HCT116 (cell line): ENCODE measurements around the gene FCN1. TPM values are rescaled to one million over a fixed set of nuclear protein-coding genes. Genes with fewer than 3 reads are reported as not detected.

ENCODE experiments used
- ATAC-seq: fragments of 200-7000 bp; cut with Tn5 transposase; 2 replicates; pipeline ENCODE4 v1.9.1; 2020; ENCODE audit warnings: mild to moderate bottlenecking, moderate library complexity
- BruUV-seq: library from RNA; stranded (reverse); fragments of 400-500 nt; replicated peaks from 2 replicates; lab custom pipeline; 2021; lab: Mats Ljungman, UMichigan
- CTCF ChIA-PET: fragments of 300-600 bp; sonication (Branson Sonifier 250); formaldehyde crosslinking; loops from one replicate; lab custom pipeline; 2021; ENCODE audit warnings: antibody characterized with exemption; lab: Charles Lee
- POLR2A ChIA-PET: fragments of 300-600, 350-600 bp; sonication (Branson Sonifier 250); formaldehyde crosslinking; loops from one replicate; lab custom pipeline; 2021; ENCODE audit warnings: antibody characterized with exemption; lab: Charles Lee
- RAD21 ChIA-PET, 2 experiments: fragments of 300-600 bp; sonication (Branson Sonifier 250); formaldehyde crosslinking; loops; one replicate each; lab custom pipeline; 2023; ENCODE audit warnings: low total read pairs in 2 of 2; ENCODE audit not compliant: uncharacterized antibody in 2 of 2, unreplicated experiment in 2 of 2, low non-redundant PET in 1 of 2; lab: Charles Lee
- DNase-seq: peaks from one replicate; pipeline ENCODE4 v3.0.0-alpha.2; 2010; ENCODE audit warnings: low read depth, low spot score
- H2AFZ ChIP-seq: fragments of 200-600 bp; shearing (Covaris generic), sonication (generic); 2 replicates; pipeline ENCODE4 v1.6.1; 2017; ENCODE audit warnings: low read depth, mixed run types, mixed read lengths, antibody characterized with exemption, low read length; ENCODE audit not compliant: poor library complexity, severe bottlenecking
- H3K27ac ChIP-seq: 2 replicates; pipeline ENCODE4 v1.5.1; 2012; ENCODE audit warnings: low read depth, low read length
- H3K27me3 ChIP-seq: fragments of 200-600 bp; sonication (generic); 2 replicates; pipeline ENCODE4 v1.6.1; 2016; ENCODE audit warnings: mixed run types, low read length, mixed read lengths; ENCODE audit not compliant: insufficient read depth
- H3K36me3 ChIP-seq, 2 experiments: fragments of 200-500 bp in 1 of 2; fragments of 200-600 bp in 1 of 2; sonication (Bioruptor generic) in 1 of 2; sonication (generic) in 1 of 2; 2 replicates each; pipeline versions ENCODE4 v1.5.1 to v1.6.1; 2014 to 2016; ENCODE audit warnings: low read length in 2 of 2, inconsistent platforms in 1 of 2, mixed read lengths in 1 of 2, mixed run types in 1 of 2; ENCODE audit not compliant: insufficient read depth in 2 of 2, control insufficient read depth in 1 of 2
- H3K4me1 ChIP-seq, 2 experiments: fragments of 200-600 bp in 1 of 2; sonication (generic) in 1 of 2; 2 replicates each; pipeline versions ENCODE4 v1.5.1 to v1.6.1; 2012 to 2017; ENCODE audit warnings: low read length in 2 of 2, inconsistent platforms in 1 of 2, mild to moderate bottlenecking in 1 of 2, mixed read lengths in 1 of 2, mixed run types in 1 of 2, moderate library complexity in 1 of 2; ENCODE audit not compliant: insufficient read depth in 2 of 2, control insufficient read depth in 1 of 2
- H3K4me2 ChIP-seq: fragments of 200-600 bp; sonication (generic); 2 replicates; pipeline ENCODE4 v1.6.1; 2017; ENCODE audit warnings: mixed run types, low read length, mixed read lengths
- H3K4me3 ChIP-seq, 2 experiments: fragments of 200-600 bp in 1 of 2; sonication (generic) in 1 of 2; replicated peaks in 1 of 2; 2 replicates each; pipeline ENCODE4 v1.5.1; 2011 to 2016; ENCODE audit warnings: low read length in 2 of 2, control low read depth in 1 of 2, low read depth in 1 of 2, mild to moderate bottlenecking in 1 of 2, mixed read lengths in 1 of 2, mixed run types in 1 of 2
- H3K79me2 ChIP-seq: fragments of 200-600 bp; sonication (generic); 2 replicates; pipeline ENCODE4 v1.6.1; 2017; ENCODE audit warnings: mild to moderate bottlenecking, mixed run types, low read length, moderate library complexity, mixed read lengths; ENCODE audit not compliant: insufficient read depth
- H3K9ac ChIP-seq: fragments of 200-600 bp; sonication (generic); 2 replicates; pipeline ENCODE4 v1.6.1; 2016; ENCODE audit warnings: low read length, mixed read lengths
- H3K9me2 ChIP-seq: fragments of 200-600 bp; sonication (generic), shearing (Covaris generic); 2 replicates; pipeline ENCODE4 v1.6.1; 2017; ENCODE audit warnings: mixed run types, mild to moderate bottlenecking, moderate library complexity; ENCODE audit not compliant: insufficient read depth
- H3K9me3 ChIP-seq, 2 experiments: fragments of 200-500 bp in 1 of 2; fragments of 200-600 bp in 1 of 2; sonication (Bioruptor generic) in 1 of 2; sonication (generic) in 1 of 2; 2 replicates each; pipeline ENCODE4 v1.6.1; 2014 to 2017; ENCODE audit warnings: low read length in 2 of 2, mixed read lengths in 2 of 2, inconsistent platforms in 1 of 2, low read depth in 1 of 2, mild to moderate bottlenecking in 1 of 2, mixed run types in 1 of 2, moderate library complexity in 1 of 2; ENCODE audit not compliant: control insufficient read depth in 1 of 2, insufficient read depth in 1 of 2
- H4K20me1 ChIP-seq: fragments of 200-600 bp; sonication (generic), shearing (Covaris generic); 2 replicates; pipeline ENCODE4 v1.6.1; 2017; ENCODE audit warnings: mixed run types, mild to moderate bottlenecking, moderate library complexity; ENCODE audit not compliant: insufficient read depth
- ATF3 ChIP-seq: IDR thresholded peaks from 2 replicates; pipeline ENCODE4 v1.6.1; 2012
- ELF1 ChIP-seq: IDR thresholded peaks from 2 replicates; pipeline ENCODE4 v1.6.1; 2012; ENCODE audit warnings: low read depth, borderline replicate concordance
- EZH2 ChIP-seq: fragments of 200-600 bp; sonication (generic); IDR thresholded peaks from 2 replicates; pipeline ENCODE4 v1.6.1; 2017; ENCODE audit warnings: antibody characterized with exemption, mixed run types
- EZH2phosphoT487 ChIP-seq: fragments of 200-600 bp; IDR thresholded peaks from 2 replicates; pipeline ENCODE4 v1.6.1; 2018; ENCODE audit warnings: antibody characterized with exemption, borderline replicate concordance
- FOSL1 ChIP-seq: IDR thresholded peaks from 2 replicates; pipeline ENCODE4 v1.6.1; 2012; ENCODE audit warnings: low read depth
- JUND ChIP-seq: IDR thresholded peaks from 2 replicates; pipeline ENCODE4 v1.6.1; 2012
- POLR2A ChIP-seq: IDR thresholded peaks from 2 replicates; pipeline ENCODE4 v1.7.0; 2011; ENCODE audit warnings: borderline replicate concordance; ENCODE audit not compliant: insufficient read depth, insufficient read length; ENCODE audit errors: extremely low read depth
- POLR2AphosphoS5 ChIP-seq: IDR thresholded peaks from 2 replicates; pipeline ENCODE4 v1.6.1; 2011; ENCODE audit warnings: mild to moderate bottlenecking, low read depth, low read length, moderate library complexity
- RAD21 ChIP-seq: IDR thresholded peaks from 2 replicates; pipeline ENCODE4 v1.6.1; 2012; ENCODE audit warnings: low read depth, mild to moderate bottlenecking
- SIN3A ChIP-seq: IDR thresholded peaks from 2 replicates; pipeline ENCODE4 v1.6.1; 2012; ENCODE audit warnings: low read depth
- SP1 ChIP-seq: IDR thresholded peaks from 2 replicates; pipeline ENCODE4 v1.6.1; 2012; ENCODE audit warnings: low read depth
- SRF ChIP-seq: IDR thresholded peaks from 2 replicates; pipeline ENCODE4 v1.6.1; 2012; ENCODE audit warnings: low read depth
- TCF7L2 ChIP-seq: IDR thresholded peaks from 2 replicates; pipeline ENCODE4 v1.7.0; 2011; ENCODE audit warnings: borderline replicate concordance, inconsistent platforms; ENCODE audit not compliant: insufficient read depth, insufficient read length; ENCODE audit errors: extremely low read depth
- ZBTB33 ChIP-seq: IDR thresholded peaks from 2 replicates; pipeline ENCODE4 v1.6.1; 2011; ENCODE audit warnings: mild to moderate bottlenecking, low read length, moderate library complexity; ENCODE audit not compliant: insufficient replicate concordance; ENCODE audit errors: extremely low read depth
- ZNF274 ChIP-seq: fragments of 200-500 bp; sonication (Bioruptor generic); IDR thresholded peaks from 2 replicates; pipeline ENCODE4 v1.6.1; 2014; ENCODE audit warnings: mild to moderate bottlenecking, low read depth, low read length, inconsistent platforms
- intact Hi-C: fragments of 100-400 bp; cut with micrococcal nuclease; formaldehyde crosslinking; loops from 2 replicates; pipeline ENCODE4 v1.10.0; 2022
- total RNA-seq: library from RNA; stranded (reverse); gene quantifications from one replicate; pipeline ENCODE4 v1.2.1, GENCODE V29; 2021; ENCODE audit not compliant: unreplicated experiment

Gene FCN1
- total RNA-seq, 1 experiment from 2014 or later = not detected

- Histone ChIP-seq H3K9me2 (no peaks in the 10 kb centered on the region), H3K27ac (no peak overlapping the region), H3K9ac (no peak overlapping the region), H2AFZ (no peak overlapping the region), H3K79me2 (no peaks in the 10 kb centered on the region), H3K4me2 (no peak overlapping the region), H3K4me3 (no peak overlapping the region), H4K20me1 (no peaks in the 10 kb centered on the region), H3K36me3 (no peaks in the 10 kb centered on the region), H3K27me3 (peaks cover 7% of the 10 kb centered on the region; the same call in 1 of the 2 replicates), H3K9me3 (no peaks in the 10 kb centered on the region), H3K4me1 (no peaks in the 10 kb centered on the region)
- no TSS peak for BruUV-seq
- DNase-seq = no peak
- ATAC-seq = no peak
- RAD21 ChIA-PET = no interaction called here
- TF ChIP-seq ATF3 = no peak
- TF ChIP-seq JUND = no peak
- TF ChIP-seq SIN3A = no peak
- TF ChIP-seq ZBTB33 = no peak
- intact Hi-C loops = no loop called here
- CTCF ChIA-PET = no interaction called here
- POLR2A ChIA-PET = no interaction called here
Observed at GRCh38 chr9:134870746-134871662, 46.7 kb downstream of the FCN1 start.

- ChIA-PET RAD21 (no interaction called here), CTCF (no interaction called here), POLR2A (no interaction called here)
- BruUV-seq = no TSS peak
- H3K9me2 ChIP-seq = no peaks in the 10 kb centered on the region
- H4K20me1 ChIP-seq = no peaks in the 10 kb centered on the region
- peaks cover 7% of the 10 kb centered on the region; the same call in 1 of the 2 replicates for H3K27me3 ChIP-seq
- H3K9ac ChIP-seq = no peak overlapping the region
- intact Hi-C loops = no loop called here
- H3K4me2 ChIP-seq = no peak overlapping the region
- H3K4me1 ChIP-seq = no peaks in the 10 kb centered on the region
- H2AFZ ChIP-seq = no peak overlapping the region
- H3K36me3 ChIP-seq = no peaks in the 10 kb centered on the region
- H3K9me3 ChIP-seq = no peaks in the 10 kb centered on the region
- no peaks in the 10 kb centered on the region for H3K79me2 ChIP-seq
- TF ChIP-seq RAD21 = no peak
- no peak for TF ChIP-seq POLR2A
- TF ChIP-seq SP1 = no peak
- TF ChIP-seq EZH2 = no peak
- no peak for TF ChIP-seq ELF1
- TF ChIP-seq SRF = no peak
- TF ChIP-seq POLR2AphosphoS5 = no peak
- TF ChIP-seq FOSL1 = no peak
- TF ChIP-seq ZBTB33 = no peak
- no peak for TF ChIP-seq ZNF274
- TF ChIP-seq TCF7L2 = no peak
- TF ChIP-seq JUND = no peak
- TF ChIP-seq ATF3 = no peak
- TF ChIP-seq EZH2phosphoT487 = no peak
- no peak overlapping the region for H3K27ac ChIP-seq
- no peak overlapping the region for H3K4me3 ChIP-seq
- DNase-seq (no peak), ATAC-seq (no peak)
Observed at GRCh38 chr9:134870301-134870694, 47.4 kb downstream of the FCN1 start.
